Measurements from ENCODE around the gene CEL.

- TF ChIP-seq CREB1 (IDR thresholded peaks at IDR 0.05; ENCODE audit: low read depth) (no peak), EP300 (IDR thresholded peaks at IDR 0.05; ENCODE audit: borderline replicate concordance in 1 of 2, control insufficient read depth in 1 of 2, low read depth in 2 of 2, low read length in 2 of 2) (no peak), ZSCAN29 (IDR thresholded peaks at IDR 0.05) (no peak), IKZF1 (conservative IDR thresholded peaks at IDR 0.05) (no peak)
Measured at GRCh38 chr9:133050142-133050541, 11.6 kb upstream of the CEL start.
